Mesendoderm (in vitro differentiated cells): Measurements from ENCODE around the gene BTF3L4.
"Not testable (repeated sequence)": the region's sequence is repeated elsewhere in the genome, so short reads cannot be mapped to it uniquely, and the experiment has no call there.

Experiments used
- DNase-seq: peaks from one replicate; pipeline ENCODE4 v3.0.0; 2013
- H2AK5ac ChIP-seq: 2 replicates; pipeline ENCODE4 v1.6.1; 2013; ENCODE audit warnings: low read length, inconsistent platforms
- H2BK120ac ChIP-seq: 2 replicates; pipeline ENCODE4 v1.6.1; 2013; ENCODE audit warnings: low read depth, mild to moderate bottlenecking, low read length, moderate library complexity, mixed read lengths
- H2BK15ac ChIP-seq: replicated peaks from 2 replicates; pipeline ENCODE4 v1.6.1; 2013; ENCODE audit warnings: low read depth, mild to moderate bottlenecking, moderate library complexity
- H2BK5ac ChIP-seq: 2 replicates; pipeline ENCODE4 v1.6.1; 2013; ENCODE audit warnings: low read length, inconsistent platforms
- H3K18ac ChIP-seq: 2 replicates; pipeline ENCODE4 v1.6.1; 2013; ENCODE audit warnings: mild to moderate bottlenecking, low read length, mixed read lengths
- H3K23ac ChIP-seq: one replicate; pipeline ENCODE4 v1.6.1; 2013; ENCODE audit warnings: low read length
- H3K27ac ChIP-seq: 2 replicates; pipeline ENCODE4 v1.5.1; 2013; ENCODE audit warnings: low read depth, mild to moderate bottlenecking, inconsistent platforms, low read length, moderate library complexity
- H3K27me3 ChIP-seq: 2 replicates; pipeline ENCODE4 v1.6.1; 2013; ENCODE audit warnings: low read length, control low read depth, mild to moderate bottlenecking, inconsistent platforms; ENCODE audit not compliant: insufficient read depth, poor library complexity
- H3K36me3 ChIP-seq: 2 replicates; pipeline ENCODE4 v1.6.1; 2013; ENCODE audit warnings: low read length, inconsistent platforms; ENCODE audit not compliant: control insufficient read depth, insufficient read depth
- H3K4ac ChIP-seq: one replicate; pipeline ENCODE4 v1.6.1; 2013; ENCODE audit warnings: low read depth, mild to moderate bottlenecking, low read length, moderate library complexity
- H3K4me1 ChIP-seq: 2 replicates; pipeline ENCODE4 v1.6.1; 2013; ENCODE audit warnings: low read depth, low read length, inconsistent platforms; ENCODE audit not compliant: control insufficient read depth
- H3K4me2 ChIP-seq: 2 replicates; pipeline ENCODE4 v1.6.1; 2013; ENCODE audit warnings: low read length
- H3K4me3 ChIP-seq: 2 replicates; pipeline ENCODE4 v1.5.1; 2013; ENCODE audit warnings: mild to moderate bottlenecking, low read length
- H3K56ac ChIP-seq: one replicate; pipeline ENCODE4 v1.6.1; 2013; ENCODE audit warnings: low read length
- H3K79me1 ChIP-seq: 2 replicates; pipeline ENCODE4 v1.6.1; 2013; ENCODE audit warnings: low read length, inconsistent platforms
- H3K79me2 ChIP-seq: 2 replicates; pipeline ENCODE4 v1.6.1; 2013; ENCODE audit warnings: mild to moderate bottlenecking, low read length; ENCODE audit not compliant: control insufficient read depth, insufficient read depth
- H3K9ac ChIP-seq: 2 replicates; pipeline ENCODE4 v1.6.1; 2013; ENCODE audit warnings: low read length, inconsistent platforms
- H4K5ac ChIP-seq: one replicate; pipeline ENCODE4 v1.6.1; 2013; ENCODE audit warnings: low read length
- H4K8ac ChIP-seq: one replicate; pipeline ENCODE4 v1.6.1; 2013; ENCODE audit warnings: low read depth, mild to moderate bottlenecking, control low read depth, low read length, moderate library complexity
- WGBS: extraction: QIAGEN DNeasy Blood & Tissue Kit; methylation state at CpG from one replicate; pipeline ENCODE4 v1.1.7; 2013; ENCODE audit warnings: low lambda C conversion rate, missing lambda C conversion rate; ENCODE audit not compliant: insufficient coverage; ENCODE audit errors: extremely low coverage; 5-methylcytosine and 5-hydroxymethylcytosine counted together

Gene BTF3L4

GRCh38 chr1:52094300-52094699 lies 38.2 kb downstream of the BTF3L4 start:
- not testable (repeated sequence) for H4K8ac ChIP-seq, DNase-seq, H3K27me3 ChIP-seq, H2BK5ac ChIP-seq, H3K4me2 ChIP-seq, H3K36me3 ChIP-seq, H2BK120ac ChIP-seq, H2BK15ac ChIP-seq, H3K4me3 ChIP-seq, H3K79me2 ChIP-seq, H3K18ac ChIP-seq, H3K23ac ChIP-seq, H3K9ac ChIP-seq, H3K79me1 ChIP-seq, H3K4me1 ChIP-seq, H3K4ac ChIP-seq, H3K27ac ChIP-seq, H4K5ac ChIP-seq, H2AK5ac ChIP-seq, H3K56ac ChIP-seq
- no CpG with 5 or more reads among the region's 7 CpGs for WGBS

DNA sequence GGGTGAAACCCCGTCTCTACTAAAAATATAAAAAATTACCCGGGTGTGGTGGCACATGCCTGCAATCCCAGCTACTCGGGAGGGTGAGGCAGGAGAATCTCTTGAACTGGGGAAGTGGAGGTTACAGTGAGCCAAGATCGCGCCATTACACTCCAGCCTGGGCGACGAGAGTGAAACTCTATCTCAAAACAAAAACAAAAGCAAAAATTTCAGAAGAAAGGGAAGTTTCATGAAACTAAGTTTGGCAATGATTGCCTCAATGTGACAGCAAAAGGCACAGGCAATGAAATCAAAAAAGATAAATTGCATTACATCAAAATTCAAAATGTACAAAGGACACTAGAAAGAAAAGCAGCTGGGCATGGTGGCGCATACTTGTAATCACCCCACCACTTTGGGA lies 40.1 kb downstream of the BTF3L4 start:
- H3K4me3 ChIP-seq = no peak overlapping the region
- H3K56ac ChIP-seq = no peak overlapping the region
- H2BK120ac ChIP-seq = no peak overlapping the region
- H2BK5ac ChIP-seq = no peak overlapping the region
- no peaks in the 10 kb centered on the region for H3K36me3 ChIP-seq
- H2BK15ac ChIP-seq = no peak overlapping the region
- no peak overlapping the region for H3K4ac ChIP-seq
- H3K27ac ChIP-seq = no peak overlapping the region
- H3K79me2 ChIP-seq = no peaks in the 10 kb centered on the region
- H3K9ac ChIP-seq = no peak overlapping the region
- no peak overlapping the region for H2AK5ac ChIP-seq
- DNase-seq = no peak
- no peak overlapping the region for H3K23ac ChIP-seq
- H3K27me3 ChIP-seq = no peaks in the 10 kb centered on the region
- H3K4me1 ChIP-seq = no peaks in the 10 kb centered on the region
- no peak overlapping the region for H4K8ac ChIP-seq
- no CpG with 5 or more reads among the region's 8 CpGs for WGBS
- no peak overlapping the region for H3K4me2 ChIP-seq
- no peaks in the 10 kb centered on the region for H3K79me1 ChIP-seq
- H3K18ac ChIP-seq = no peak overlapping the region
- no peak overlapping the region for H4K5ac ChIP-seq

DNA sequence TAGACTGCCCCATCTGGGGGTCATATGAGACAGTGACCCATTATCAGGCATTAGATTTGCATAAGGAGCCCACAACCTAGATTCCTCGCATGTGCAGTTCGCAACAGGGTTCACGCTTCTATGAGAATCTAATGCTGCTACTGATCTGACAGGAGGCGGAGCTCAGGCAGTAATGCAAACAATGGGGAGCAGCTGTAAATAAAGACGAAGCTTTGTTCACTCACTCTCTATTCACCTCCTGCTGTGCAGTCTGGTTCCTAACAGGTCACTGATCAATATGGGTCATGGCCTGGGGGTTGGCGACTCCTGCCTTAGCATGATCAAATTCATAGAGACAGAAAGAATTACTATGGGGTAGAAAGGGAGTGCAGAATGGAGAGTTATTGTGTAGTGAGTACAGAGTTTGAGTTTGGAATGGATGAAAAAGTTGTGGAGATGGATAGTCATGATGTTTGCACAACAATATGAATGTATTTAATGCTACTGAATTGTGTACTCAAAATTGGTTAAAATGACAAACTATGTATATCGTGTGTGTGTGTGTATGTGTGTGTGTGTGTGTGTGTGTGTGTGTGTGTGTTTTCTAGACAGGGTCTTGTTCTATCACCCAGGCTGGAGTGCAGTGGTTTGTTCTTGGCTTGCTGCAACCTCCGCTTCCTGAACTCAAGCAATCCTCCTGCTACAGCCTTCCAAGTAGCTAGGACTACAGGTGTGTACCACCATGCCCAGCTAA lies 42.2 kb downstream of the BTF3L4 start:
- no peaks in the 10 kb centered on the region for H3K36me3 ChIP-seq

GRCh38 chr1:52102336-52103013 lies 46.4 kb downstream of the BTF3L4 start:
- no peak overlapping the region for H3K4me2 ChIP-seq
- no peak for DNase-seq
- no peak overlapping the region for H2BK120ac ChIP-seq
- no peak overlapping the region for H3K23ac ChIP-seq
- no peaks in the 10 kb centered on the region for H3K36me3 ChIP-seq
- no peaks in the 10 kb centered on the region for H3K27me3 ChIP-seq
- no CpG with 5 or more reads among the region's 1 CpG for WGBS
- H3K4me3 ChIP-seq = no peak overlapping the region
- H3K4ac ChIP-seq = no peak overlapping the region
- H3K4me1 ChIP-seq = no peaks in the 10 kb centered on the region
- no peak overlapping the region for H4K8ac ChIP-seq
- no peak overlapping the region for H2AK5ac ChIP-seq
- no peak overlapping the region for H2BK5ac ChIP-seq
- no peak overlapping the region for H3K27ac ChIP-seq
- no peak overlapping the region for H2BK15ac ChIP-seq
- H3K56ac ChIP-seq = no peak overlapping the region
- H3K79me2 ChIP-seq = no peaks in the 10 kb centered on the region
- H3K9ac ChIP-seq = no peak overlapping the region
- H4K5ac ChIP-seq = no peak overlapping the region
- H3K18ac ChIP-seq = no peak overlapping the region
- H3K79me1 ChIP-seq = no peaks in the 10 kb centered on the region

More for the DNA sequence above, 42.2 kb downstream of the BTF3L4 start:
- Histone ChIP-seq H3K27me3 (no peaks in the 10 kb centered on the region), H3K4me2 (no peak overlapping the region), H3K23ac (no peak overlapping the region), H3K4me1 (no peaks in the 10 kb centered on the region), H3K18ac (no peak overlapping the region), H3K56ac (no peak overlapping the region), H3K4ac (no peak overlapping the region), H2BK5ac (no peak overlapping the region), H3K79me1 (no peaks in the 10 kb centered on the region), H3K27ac (no peak overlapping the region), H2BK120ac (no peak overlapping the region), H3K9ac (no peak overlapping the region), H3K4me3 (no peak overlapping the region), H2BK15ac (no peak overlapping the region), H3K79me2 (no peaks in the 10 kb centered on the region), H4K8ac (no peak overlapping the region), H4K5ac (no peak overlapping the region), H2AK5ac (no peak overlapping the region)
- DNase-seq = peak; percentile 17
- no CpG with 5 or more reads among the region's 8 CpGs for WGBS

- Histone ChIP-seq H3K4me3 (no peak overlapping the region), H3K27me3 (no peaks in the 10 kb centered on the region), H2BK5ac (no peak overlapping the region), H4K5ac (no peak overlapping the region), H3K4me2 (no peak overlapping the region), H4K8ac (no peak overlapping the region), H3K4me1 (no peaks in the 10 kb centered on the region), H3K56ac (no peak overlapping the region), H3K9ac (no peak overlapping the region), H3K27ac (no peak overlapping the region), H3K36me3 (no peaks in the 10 kb centered on the region), H2BK120ac (no peak overlapping the region), H3K4ac (no peak overlapping the region), H2BK15ac (no peak overlapping the region), H3K79me2 (no peaks in the 10 kb centered on the region), H2AK5ac (no peak overlapping the region), H3K23ac (no peak overlapping the region), H3K18ac (no peak overlapping the region), H3K79me1 (no peaks in the 10 kb centered on the region)
- no peak for DNase-seq
These were observed 55.4 kb downstream of the BTF3L4 start for GRCh38 chr1:52111492-52111891.

- Histone ChIP-seq H4K8ac (no peak overlapping the region), H2BK15ac (no peak overlapping the region), H3K79me1 (no peaks in the 10 kb centered on the region), H3K9ac (no peak overlapping the region), H2BK5ac (no peak overlapping the region), H3K4me2 (no peak overlapping the region), H2AK5ac (no peak overlapping the region), H3K18ac (no peak overlapping the region), H3K79me2 (no peaks in the 10 kb centered on the region), H3K27me3 (no peaks in the 10 kb centered on the region), H3K56ac (no peak overlapping the region), H3K4me3 (no peak overlapping the region), H3K4me1 (no peaks in the 10 kb centered on the region), H2BK120ac (no peak overlapping the region), H3K4ac (no peak overlapping the region), H3K36me3 (no peaks in the 10 kb centered on the region), H3K23ac (no peak overlapping the region), H4K5ac (no peak overlapping the region), H3K27ac (no peak overlapping the region)
- DNase-seq = no peak
- WGBS = no CpG with 5 or more reads among the region's 3 CpGs
These were observed 56.4 kb downstream of the BTF3L4 start for GRCh38 chr1:52112489-52112888.
